T-helper 1 cell (primary cell): ENCODE results near the gene DNAJC18.
A peak's percentile ranks its signal among the peaks of the same experiment; 100 is the strongest.
"Not testable (repeated sequence)": the region's sequence is repeated elsewhere in the genome, so short reads cannot be mapped to it uniquely, and the experiment has no call there.

Source experiments
- DNase-seq, 5 donors: peaks; one replicate each; pipeline ENCODE4 v3.0.0-alpha.2; 2012 to 2020

Gene DNAJC18

DNA sequence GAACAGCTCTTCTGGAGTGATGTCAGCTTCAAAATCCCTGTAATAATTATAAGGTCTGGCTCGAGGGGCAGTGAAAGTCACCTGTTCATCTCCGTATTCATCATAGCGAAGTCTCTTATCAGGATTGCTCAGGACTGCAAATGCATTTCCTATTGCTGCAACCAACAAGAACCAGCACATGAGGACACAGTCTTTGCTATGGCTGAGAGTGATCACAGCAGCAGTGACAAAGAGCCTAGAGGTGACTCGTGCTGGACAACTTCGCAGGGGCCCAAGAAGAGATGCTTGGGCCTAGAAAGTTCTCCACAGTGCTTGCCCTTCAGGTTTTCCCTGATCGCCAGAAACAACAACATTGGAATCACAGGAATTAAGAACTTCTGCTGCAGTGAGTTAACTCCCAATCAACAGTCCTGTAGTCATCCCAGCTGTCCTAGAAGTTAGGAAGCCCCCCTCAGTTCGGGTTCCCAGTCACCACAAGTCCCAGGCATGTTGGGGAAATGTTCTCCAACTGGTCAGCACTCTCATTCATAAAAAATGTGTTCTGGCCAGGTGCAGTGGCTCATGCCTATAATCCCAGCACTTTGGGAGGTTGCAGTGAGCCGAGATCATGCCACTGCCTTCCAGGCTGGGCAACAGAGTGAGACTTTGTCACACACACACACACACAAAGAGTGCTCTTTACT is 13.0 kb downstream of the DNAJC18 start:
- DNase-seq = no peak

DNA sequence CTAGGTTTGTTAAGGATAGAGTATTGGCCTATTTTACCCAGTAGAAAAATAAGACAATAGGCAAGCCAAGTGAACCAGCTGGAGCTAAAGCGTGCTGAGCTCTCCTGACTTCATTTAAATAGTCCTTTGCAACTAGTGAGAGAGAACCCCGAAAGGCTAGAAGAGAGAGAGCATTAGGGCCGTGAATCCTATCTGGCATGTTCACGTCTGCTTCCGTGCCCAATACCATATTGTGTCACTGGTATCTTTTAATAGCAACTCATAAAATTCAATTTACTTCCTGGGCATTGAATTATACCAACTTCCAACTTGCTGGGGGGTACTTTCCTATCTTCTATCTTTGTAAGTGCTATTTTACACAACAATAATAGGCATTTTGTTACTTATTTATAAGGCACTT is 13.8 kb downstream of the DNAJC18 start:
- DNase-seq = no peak

DNA sequence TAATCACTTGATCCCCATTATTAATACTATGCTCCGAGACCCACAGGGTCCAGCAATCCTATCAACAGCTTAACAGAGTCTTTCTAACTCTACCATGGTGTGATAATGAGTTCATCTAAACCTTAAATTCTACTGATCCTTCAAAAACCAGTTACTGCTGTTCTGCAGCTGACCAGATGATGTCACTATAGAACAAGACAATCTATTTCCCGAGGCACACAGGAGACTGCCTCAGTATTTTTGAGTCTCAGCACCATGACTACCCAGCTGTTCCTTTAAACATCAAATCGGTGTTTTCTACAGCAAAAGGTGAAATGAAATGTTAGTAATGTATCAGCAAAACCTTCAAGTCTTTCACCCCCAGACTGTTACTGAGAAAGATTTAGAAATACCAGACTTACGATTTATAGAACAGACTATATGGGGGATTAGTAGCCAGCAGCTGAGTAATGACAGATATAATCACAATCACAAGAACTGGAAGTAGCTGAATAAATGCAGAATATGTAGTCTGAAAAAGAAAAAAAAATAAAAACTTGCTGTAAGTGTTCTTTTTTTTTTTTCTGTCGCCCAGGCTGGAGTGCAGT is 16.9 kb downstream of the DNAJC18 start:
- DNase-seq = peak in 4 of 5 donors; percentile 23 to 83 (median 47)

DNA sequence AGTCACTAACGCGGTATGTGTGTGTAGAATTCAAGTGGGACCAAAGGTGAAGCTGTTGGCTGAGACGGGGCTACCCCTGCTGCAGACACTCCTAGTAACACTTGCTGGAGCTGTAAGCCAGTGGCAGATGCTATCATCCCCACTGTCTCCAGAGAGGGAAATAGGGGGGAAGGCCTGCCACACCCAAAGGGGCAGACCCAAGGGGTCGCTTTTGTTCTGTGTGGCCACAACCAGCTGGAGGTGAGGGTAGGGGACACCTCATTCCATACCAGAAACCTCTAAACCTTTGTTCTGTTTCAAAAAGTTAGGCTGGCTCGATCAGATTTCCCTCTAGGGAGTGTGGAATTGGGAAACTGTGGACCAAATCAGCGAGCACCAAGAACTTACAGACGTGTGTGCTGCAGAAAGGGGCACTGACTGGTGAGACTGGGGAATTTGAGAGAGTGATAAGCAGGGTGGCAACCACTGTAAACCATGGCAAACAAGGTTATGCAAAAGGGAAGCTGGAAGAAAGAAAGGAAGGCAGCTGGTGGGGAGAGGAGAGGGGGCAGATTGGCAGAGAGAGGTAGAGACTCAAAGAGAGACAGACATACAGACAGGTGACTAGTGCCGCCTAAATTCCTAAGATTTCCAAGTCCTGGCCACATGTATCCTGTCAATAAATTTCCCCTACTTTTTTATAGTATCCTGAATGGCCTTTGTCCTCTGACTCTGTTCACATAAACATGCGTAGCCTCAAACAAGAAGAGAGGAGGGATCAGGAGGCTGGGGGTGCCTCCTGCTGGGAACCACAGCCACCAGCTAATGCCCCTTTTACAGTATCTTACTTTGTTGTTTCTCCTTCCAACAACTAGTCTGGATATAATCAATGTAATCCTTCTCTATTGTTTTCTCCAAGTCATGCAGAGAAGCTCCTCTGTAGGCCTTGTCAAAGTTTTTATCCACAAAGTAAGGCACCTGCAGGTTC is 19.8 kb downstream of the DNAJC18 start:
- DNase-seq = no peak

DNA sequence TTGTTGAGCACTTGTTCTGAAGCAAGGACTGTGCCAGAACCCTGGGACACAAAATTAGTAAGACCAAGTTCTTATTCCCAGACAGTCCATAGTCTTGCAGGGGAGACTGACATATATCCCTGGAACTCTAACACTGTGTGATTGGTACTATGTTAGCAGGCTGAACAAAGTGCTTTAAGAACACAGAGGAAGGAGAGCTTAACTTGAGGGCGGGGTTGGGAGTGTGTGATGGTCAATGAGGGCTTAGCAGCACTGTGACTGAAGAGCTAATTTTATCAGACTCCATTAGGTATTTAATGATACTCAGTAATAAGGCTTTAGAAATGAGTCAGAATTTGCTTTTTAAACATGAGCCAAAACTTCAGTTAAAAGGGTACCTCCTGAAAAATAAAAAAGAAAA is 20.5 kb downstream of the DNAJC18 start:
- DNase-seq = no peak

DNA sequence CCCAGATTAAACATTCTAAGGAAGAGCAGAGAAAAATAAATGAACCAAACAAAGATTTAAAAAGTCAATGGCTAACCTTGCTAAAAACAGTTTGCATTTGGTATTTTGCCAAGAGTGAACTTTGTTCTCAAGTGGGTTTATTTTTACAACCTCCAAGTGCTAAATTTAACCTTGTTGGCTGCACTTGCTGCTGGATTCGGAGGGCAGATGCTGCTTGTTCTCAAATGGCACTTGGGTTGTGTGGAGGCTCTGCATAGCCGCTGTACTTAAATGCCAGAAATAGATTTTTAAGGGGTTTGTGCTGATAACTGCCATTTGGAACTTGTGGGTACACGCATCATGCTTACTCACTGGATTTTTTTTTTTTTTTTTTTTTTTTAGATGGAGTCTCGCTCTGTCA is 22.1 kb downstream of the DNAJC18 start:
- no peak for DNase-seq

DNA sequence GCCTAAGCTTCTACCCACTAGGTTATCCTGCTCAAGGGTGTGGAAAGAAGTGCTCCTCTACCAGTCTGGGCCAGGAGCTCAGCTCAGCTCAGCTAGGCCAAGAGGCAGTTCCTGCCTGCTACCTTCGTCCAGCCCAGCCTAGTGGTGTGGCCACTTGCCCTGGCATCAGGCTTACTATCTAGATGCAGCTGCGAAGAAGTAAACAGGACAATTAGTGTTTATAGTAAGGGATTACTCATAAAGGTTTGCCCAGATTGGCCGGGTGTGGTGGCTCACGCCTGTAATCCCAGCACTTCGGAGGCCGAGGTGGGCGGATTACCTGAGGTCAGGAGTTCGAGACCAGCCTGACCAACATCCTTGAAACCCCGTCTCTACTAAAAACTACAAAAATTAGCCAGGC is 22.7 kb downstream of the DNAJC18 start:
- no peak for DNase-seq

DNA sequence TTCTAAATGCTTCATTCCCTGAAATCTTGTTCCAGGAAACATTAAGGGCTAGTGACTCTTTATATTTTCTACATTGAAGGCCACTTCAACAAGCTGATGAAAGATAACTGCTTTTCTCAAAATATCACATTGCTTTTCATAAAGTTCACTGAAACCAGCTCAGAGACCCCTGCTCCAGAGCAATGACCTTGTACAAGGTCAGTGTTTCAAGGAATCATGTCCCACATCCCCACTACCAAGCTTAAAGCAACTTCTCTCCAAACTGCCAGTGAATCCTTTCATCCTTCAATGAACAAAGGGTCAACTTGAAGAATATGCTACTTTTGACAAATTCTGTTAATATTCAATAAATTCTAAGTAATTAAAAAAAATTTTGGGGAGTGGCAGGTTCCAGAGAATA is 23.5 kb downstream of the DNAJC18 start:
- DNase-seq = no peak

DNA sequence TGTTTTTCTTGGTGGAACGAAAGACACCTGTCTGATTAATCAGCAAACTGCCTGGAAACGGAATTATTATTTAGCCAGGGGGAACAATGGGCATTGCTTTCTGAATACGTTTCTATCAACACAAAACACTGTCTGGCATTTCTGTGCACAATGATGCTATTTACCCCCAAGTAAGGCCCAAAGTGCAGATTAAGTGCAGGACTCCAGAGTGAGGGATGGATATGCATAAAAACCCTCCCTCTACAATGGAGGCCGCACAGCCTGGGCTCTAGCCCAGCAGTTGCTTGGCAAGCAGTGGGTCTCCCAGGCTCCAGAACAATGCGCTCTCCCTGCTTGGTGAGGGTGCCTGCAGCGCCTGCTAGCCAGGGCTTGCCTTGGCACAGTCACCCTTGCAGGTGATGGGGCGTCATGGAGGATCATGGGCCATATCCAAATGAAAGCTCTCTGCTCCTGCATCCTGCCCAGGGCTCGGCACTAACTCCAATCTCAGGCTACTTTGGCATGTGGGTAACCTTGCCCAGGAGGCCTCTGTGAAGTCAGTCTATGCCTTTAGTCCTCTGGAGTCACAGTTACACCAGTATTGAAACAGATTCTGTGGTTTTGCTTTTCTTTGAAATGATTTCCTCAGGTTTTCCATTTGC is 24.0 kb downstream of the DNAJC18 start:
- DNase-seq = peak in 1 of 5 donors; percentile 88

DNA sequence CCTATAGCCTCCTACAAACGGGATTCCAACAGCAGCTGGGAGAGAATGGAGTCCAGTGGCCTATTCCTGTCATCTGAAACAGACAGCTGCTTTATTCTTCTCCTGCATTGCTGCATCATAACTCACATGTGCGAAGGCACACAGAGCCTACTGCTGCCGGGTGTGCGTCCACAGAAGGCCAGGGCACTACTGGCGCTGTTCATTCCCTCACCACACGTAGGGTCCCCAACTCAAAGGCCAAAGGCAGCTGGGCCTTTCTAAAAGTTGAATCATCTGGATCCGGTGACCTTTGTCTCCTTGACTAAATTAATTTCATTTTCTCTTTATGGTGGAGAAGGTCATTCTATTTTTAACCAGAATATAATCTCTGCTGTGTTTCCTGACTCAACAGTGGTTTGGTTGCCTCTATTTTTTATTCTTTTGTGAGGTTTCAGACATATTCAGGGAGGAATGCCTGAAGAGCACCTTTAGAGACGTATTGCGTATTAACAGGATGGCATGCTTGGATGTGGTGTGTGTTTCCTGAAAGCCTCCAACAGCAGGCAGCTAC is 24.7 kb downstream of the DNAJC18 start:
- DNase-seq = no peak

DNA sequence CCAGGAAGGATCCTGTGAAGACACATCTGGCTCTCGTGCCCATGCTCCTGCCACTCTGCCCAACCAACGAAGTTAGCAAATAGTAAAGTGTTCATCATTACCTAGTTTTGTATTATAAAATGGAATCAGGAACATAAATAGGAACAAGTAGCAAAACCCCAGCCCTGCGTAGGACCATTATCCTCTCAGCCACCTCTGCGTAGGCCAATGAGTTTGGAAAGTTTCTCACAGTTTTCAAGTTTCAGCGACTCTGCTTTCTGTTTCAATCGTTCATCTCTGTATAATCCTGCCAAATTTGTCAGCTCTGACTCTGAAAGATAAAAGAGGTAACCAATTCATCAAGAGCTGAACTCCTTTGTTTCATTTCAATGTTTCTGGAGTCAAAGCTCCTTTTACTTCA is 25.4 kb downstream of the DNAJC18 start:
- peak in 1 of 5 donors; percentile 60 for DNase-seq

DNA sequence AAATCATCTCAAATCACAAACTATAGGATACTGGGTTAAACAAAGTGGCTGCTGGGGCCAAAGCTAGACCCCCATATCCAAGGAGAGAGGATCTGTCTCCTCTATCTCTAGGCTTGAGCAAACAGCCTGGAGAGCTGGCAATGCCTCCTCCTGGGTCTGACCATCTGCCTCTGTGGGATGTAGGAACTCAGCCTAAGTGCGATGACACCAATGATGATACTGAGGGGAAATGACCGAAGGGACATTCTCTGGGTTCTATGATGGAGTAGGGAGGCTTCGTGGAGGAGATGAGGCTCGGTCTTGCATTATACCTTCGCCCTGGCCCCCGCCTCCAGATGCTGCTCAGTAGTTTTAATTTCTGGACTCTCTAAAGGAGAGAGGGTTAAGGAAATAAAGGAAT is 26.2 kb downstream of the DNAJC18 start:
- DNase-seq = no peak

DNA sequence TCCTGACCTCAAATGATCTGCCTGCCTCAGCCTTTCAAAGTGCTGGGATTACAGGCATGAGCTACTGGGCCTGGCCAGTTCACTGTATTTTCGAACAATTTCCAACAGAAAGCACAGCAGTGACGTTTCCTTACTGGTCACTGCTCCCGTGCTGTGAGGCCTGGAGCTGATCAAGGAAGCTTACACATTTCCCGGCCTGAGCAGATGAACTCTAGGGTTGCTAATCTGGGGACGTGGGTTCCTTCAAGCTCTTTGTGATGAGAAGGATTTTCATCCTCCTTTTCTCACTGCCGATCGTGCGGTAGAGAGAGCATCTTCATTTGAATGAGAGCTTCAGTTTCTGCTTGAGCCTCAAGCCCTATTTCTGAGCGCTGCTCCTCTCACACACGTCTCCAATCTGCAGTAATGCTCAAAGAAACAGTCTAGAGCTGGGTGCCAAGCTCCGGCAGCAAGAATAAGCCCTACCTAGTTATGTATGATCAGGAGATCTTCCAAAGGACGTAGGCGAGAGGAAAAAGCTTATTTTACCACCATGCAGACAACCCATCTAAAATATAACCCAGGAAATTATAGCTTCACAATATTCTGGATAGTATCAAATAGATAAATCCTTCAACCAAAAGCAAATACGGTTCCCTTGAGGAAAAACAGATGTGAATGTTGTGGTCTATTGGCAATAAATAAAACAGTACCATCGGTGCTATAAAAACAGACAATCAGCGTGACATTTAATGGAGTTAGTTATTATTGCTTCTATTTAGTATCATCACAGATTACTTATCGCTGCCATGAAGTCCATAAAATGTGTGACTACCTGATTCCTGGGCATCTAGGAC is 28.1 kb downstream of the DNAJC18 start:
- DNase-seq = no peak

DNA sequence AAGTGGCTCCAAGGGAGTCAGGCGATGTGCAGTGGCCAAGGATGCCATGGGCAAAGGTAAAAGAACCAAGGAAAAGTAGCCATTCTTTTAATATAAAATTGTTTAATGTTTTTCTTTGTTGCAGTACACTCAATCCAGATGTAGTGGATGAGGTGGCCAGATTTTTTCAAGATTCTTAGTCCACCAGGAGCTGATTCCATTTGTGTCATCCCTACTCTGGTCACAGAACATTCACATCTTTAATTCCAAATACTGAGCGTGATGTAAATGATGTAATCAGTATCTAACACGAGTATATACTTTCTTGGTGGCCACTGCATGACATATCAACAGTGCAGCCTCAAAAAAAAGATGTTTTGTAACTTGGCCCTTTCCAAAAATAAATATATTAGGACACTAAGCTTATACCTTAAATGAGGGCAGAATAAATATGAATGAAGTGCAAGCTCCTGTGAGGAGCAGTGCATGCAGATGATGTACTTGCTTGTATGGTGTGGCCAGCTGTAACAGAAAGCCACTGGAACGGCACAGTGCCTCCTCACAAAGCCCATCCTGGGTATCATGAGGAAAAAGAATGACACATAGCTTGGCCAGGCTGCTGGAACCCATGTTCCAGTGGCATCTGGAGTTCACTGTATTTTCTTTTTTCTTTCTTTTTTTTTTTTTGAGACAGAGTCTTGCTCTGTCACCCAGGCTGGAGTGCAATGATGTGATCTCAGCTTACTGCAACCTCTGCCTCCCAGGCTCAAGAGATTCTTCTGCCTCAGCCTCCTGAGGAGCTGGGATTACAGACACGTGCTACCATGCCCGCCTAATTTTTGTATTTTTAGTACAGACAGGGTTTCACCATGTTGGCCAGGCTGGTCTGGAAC is 29.0 kb downstream of the DNAJC18 start:
- no peak for DNase-seq

DNA sequence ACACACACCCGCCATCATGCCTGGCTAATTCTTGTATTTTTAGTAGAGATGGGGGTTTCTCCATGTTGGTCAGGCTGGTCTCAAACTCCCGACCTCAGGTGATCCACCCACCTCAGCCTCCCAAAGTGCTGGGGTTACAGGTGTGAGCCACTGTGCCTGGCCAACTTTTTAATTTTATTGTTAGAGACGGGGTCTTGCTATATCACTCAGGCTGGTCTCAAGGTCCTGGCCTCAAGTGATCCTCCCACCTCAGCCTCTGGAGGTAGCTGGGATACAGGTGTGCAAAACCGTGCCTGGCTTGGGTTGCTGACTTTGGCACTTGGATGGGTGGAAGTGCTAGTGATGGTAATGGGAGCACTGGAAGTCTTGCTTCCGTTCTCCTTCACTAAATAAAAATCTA is 30.2 kb downstream of the DNAJC18 start:
- not testable (repeated sequence) for DNase-seq

DNA sequence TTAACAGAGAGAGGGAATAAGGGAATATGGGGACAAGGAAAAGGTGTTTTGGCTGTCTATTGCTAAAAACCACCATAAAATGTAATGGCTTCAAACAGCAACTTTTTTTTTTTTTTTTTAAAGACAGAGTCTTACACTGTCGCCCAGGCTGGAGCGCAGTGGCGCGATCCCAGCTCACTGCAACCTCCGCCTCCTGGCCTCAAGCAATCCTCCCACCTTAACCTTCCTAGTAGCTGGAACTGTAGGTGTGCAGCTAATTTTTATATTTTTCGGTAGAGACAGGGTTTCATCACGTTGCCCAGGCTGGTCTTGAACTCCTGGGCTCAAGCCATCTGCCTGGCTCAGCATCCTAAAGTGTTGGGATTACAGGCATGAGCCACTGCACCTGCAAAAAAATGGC is 31.1 kb downstream of the DNAJC18 start:
- DNase-seq = no peak

DNA sequence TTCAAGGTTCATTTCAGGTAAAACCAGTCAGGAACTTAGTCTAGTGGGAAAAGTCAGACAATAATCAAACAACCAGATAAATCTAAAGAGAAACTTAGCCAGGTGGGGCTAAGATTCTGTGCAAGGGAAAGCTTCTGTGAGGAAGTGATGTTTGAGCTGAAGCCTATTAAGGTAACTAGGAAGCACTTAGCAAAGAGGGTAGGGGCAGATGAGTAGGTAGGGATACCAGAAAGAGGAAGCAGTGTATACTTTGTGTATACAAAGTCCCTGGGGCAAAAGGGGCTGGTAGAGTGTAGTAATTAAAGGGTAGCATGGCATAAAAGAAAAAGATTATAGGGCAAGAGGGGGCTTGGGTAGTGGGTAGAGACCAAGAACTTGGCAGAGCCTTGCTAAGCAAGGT is 31.8 kb downstream of the DNAJC18 start:
- no peak for DNase-seq

DNA sequence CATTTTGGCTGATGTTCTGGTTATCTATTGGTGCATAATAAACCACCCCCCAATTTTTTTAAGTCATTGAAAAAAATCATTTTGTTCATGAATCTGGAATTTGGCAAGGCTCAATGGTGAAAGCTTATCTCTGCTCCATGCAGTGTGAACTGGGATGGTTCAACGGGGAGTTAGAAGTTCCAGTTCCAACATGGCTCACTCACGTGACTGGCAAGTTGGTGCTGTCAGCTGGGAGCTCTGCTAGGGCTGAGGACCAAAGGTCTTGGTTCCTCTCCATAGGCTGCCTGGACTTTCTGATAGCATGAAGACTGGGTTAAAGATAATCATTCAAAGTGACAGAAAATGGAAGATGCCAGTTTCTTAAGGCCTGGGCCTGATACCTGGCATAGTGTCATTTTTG is 32.4 kb downstream of the DNAJC18 start:
- no peak for DNase-seq

DNA sequence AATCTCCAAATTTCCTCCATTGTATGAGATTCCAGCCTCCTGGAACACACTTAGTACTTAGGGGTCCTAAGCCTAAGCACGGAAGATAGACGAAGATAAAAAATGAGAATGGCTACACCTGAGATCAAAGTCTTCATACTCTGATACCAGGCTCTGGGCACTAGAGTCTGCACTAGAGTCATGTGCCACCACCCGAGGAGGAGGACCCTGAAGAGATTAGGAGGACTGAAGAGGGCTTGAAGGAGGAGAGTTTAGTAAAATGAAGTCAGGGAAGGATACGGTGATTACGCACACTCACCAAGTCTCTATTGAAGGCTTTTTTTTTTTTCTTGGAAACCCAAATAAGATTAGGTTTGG is 34.9 kb downstream of the DNAJC18 start:
- no peak for DNase-seq

DNA sequence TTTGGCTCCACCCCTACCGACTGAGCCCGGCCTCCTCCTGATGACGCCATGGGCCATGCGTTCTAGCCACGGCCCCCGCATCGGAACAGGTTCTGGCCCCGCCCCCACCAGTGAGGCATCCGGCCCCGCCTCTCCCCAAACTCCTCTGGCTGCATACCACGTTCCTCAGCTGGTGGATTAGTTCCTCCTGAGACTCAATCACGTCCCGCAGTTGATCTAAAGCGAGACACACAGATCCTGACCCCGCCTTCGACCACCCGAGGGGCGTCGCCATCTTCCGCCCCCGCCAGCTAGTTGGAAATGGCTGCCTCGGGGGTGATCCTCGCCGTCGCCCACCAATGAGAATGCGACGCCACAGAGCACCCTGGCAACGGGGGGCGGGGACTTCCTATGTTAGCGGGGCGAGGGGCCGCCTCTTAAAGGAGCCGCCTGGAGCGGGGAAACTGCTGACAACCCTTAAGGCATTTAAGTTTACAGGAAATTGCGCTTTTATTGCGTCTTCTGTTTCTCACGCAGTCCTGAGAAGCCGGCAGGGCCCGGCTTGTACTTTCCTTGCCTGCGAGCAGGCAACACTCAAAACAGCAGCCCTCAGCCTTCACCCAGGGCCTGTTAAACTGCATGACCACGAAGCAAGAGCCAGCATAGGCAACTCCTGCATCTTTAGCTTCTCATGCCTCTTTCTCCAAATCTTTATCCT is 35.4 kb downstream of the DNAJC18 start, which contains the start of gene SPATA24:
Gene SPATA24, minus strand, starts transcription at position 303 of the 697 bp plus-strand sequence. Its CDS starts 29 bp downstream, at position 274.
- peak; percentile 94 to 99 (median 96) for DNase-seq
